Heart right ventricle (tissue), 16 donors: ENCODE data around the gene ITGA7. TPM values are rescaled to one million over a fixed set of nuclear protein-coding genes. Genes with fewer than 3 reads are reported as not detected.

ENCODE experiments used
- ATAC-seq, 8 donors: fragments of 200-7000 bp; cut with Tn5 transposase; one replicate each; pipeline ENCODE4 v1.9.1; 2020; ENCODE audit warnings: mild to moderate bottlenecking in 8 of 8, moderate library complexity in 8 of 8, moderate number of reproducible peaks in 1 of 8
- DNase-seq, 2 donors: peaks; one replicate each; pipeline ENCODE4 v3.0.0-alpha.2; 2020
- H3K27ac ChIP-seq, 10 donors: fragments of 200-600 bp; sonication (generic) in 2 of 10; one replicate each; pipeline versions ENCODE4 v1.5.0 to v1.8.0; 2020 to 2022; ENCODE audit warnings: mild to moderate bottlenecking in 3 of 10
- H3K27me3 ChIP-seq, 7 donors: fragments of 200-600 bp; one replicate each; pipeline ENCODE4 v1.8.0; 2021 to 2022; ENCODE audit warnings: mild to moderate bottlenecking in 2 of 7
- H3K36me3 ChIP-seq, 9 donors: fragments of 200-600 bp; sonication (generic) in 1 of 9; one replicate each; pipeline versions ENCODE4 v1.5.0 to v1.8.0; 2020 to 2022; ENCODE audit warnings: mild to moderate bottlenecking in 2 of 9
- H3K4me1 ChIP-seq, 9 donors: fragments of 200-600 bp; sonication (generic) in 1 of 9; one replicate each; pipeline versions ENCODE4 v1.5.0 to v1.8.0; 2020 to 2022; ENCODE audit warnings: mild to moderate bottlenecking in 4 of 9
- H3K4me3 ChIP-seq, 10 donors: fragments of 200-600 bp; sonication (generic) in 2 of 10; one replicate each; pipeline versions ENCODE4 v1.5.0 to v1.8.0; 2020 to 2022; ENCODE audit warnings: mild to moderate bottlenecking in 7 of 10, moderate library complexity in 2 of 10
- H3K9me3 ChIP-seq, 11 donors: fragments of 200-600 bp in 10 of 11; sonication (generic) in 2 of 11; one replicate each; pipeline versions ENCODE4 v1.5.0 to v1.8.0; 2013 to 2022; ENCODE audit warnings: mild to moderate bottlenecking in 2 of 11, control low read depth in 1 of 11, moderate library complexity in 1 of 11
- WGBS, 2 donors: extraction: QIAGEN DNeasy Blood & Tissue Kit; methylation state at CpG; one replicate each; pipeline ENCODE4 v1.1.7; 2013; ENCODE audit warnings: inconsistent platforms in 1 of 2; 5-methylcytosine and 5-hydroxymethylcytosine counted together
- intact Hi-C, 10 donors: fragments of 100-400 bp; cut with DNase I; formaldehyde crosslinking; loops; one replicate each; pipeline versions ENCODE4 v1.11.1 to v1.14.2; 2022
- polyA plus RNA-seq, 2 donors: library from polyadenylated mRNA; stranded (reverse); fragments of 200-250 nt; gene quantifications; one replicate each; pipeline ENCODE4 v1.2.3, GENCODE V29; 2013
- total RNA-seq, 10 donors: library from RNA; stranded (reverse); fragmentation: NEBNext Ultra II Directional in 3 of 10; extraction: Animal tissue kit (Norgen Biotek cat#: 25700) in 3 of 10; gene quantifications; one replicate each; pipeline versions ENCODE4 v1.2.1 to v1.2.4, GENCODE V29; 2021 to 2023
- TF ChIP-seq, protein P1 (sequence below), 9 donors: fragments of 200-600 bp; sonication (generic) in 2 of 9; IDR thresholded peaks; one replicate each; pipeline versions ENCODE4 v1.5.0 to v1.8.0; 2021 to 2022; ENCODE audit warnings: antibody characterized with exemption in 9 of 9, mild to moderate bottlenecking in 5 of 9, moderate library complexity in 1 of 9
- donor health status: Arrhythmogenic right ventricular cardiomyopathy.
- donor health status: ischemic (EF 13 %, LVEDD 7.1; RV severe dilation, severe dysfunction).
- donor health status: healthy with polysubstance abuse.
- donor health status: DM: no; HTN: yes; CAD: no.
- donor health status: DM: no; HTN: no; CAD: no.
- donor health status: ischemic (EF 25% LVEDD 6.9; RV normal size, moderate dysfunction).
- donor health status: ischemic (EF 25% LVEDD 5.7; RV mildly dilated, moderate dysfunction).
- donor health status: healthy.
- donor health status: DM: yes; HTN: yes; CAD: no.
- donor health status: Ischemic cardiomyopathy.
- donor health status: ischemic (EF 35%, LVEDD 5.7; RV mildly dilated, moderate dysfunction).
- donor health status: nonischemic (EF 11% LVEDD 7.7; RV severe dilation, severe dysfunction).
- donor health status: DM: yes; HTN: yes; CAD: no.
- donor health status: PGD.
- donor health status: ischemic (EF 29% LVEDD 5.4; RV normal size, mild dysfunction).
- donor health status: nonischemic (EF 23%, LVEDD 6.1; RV moderate dilation, normal function).

Gene ITGA7
- total and polyA plus RNA-seq, 12 donors, result 247 to 750 (median 502) TPM

DNA sequence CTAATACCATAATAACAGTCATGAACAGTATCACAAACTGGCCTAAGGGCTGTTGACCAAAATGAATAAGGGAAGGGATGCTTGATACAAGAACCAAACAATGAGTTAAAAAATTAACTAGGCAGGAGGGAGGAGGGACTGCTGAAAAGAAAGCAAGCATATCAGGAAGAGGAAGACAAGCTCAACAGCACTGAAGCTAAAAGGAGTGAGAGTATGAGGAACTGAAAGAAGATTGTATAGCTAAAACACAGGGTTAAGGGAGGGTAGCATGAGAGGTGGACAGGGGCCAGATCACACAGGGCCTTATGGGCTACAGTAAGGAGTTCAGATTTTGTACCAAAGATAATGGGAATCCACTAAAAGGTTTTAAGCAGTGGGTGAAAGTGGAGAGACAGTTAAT, 34.1 kb downstream of the ITGA7 start:
- H3K27ac ChIP-seq, result peak overlapping the region in 1 of 10 donors; percentile 59
- DNase-seq (no peak), ATAC-seq (peak in 2 of 8 donors; percentile 47 to 55)
- no peaks in the 10 kb centered on the region for H3K36me3 ChIP-seq
- no peaks in the 10 kb centered on the region for H3K9me3 ChIP-seq
- H3K4me1 ChIP-seq, result peaks cover 0 to 36% (median 0%) of the 10 kb centered on the region in 9 donors
- intact Hi-C loops, result no loop called here
- no peaks in the 10 kb centered on the region for H3K27me3 ChIP-seq
- TF ChIP-seq, protein P1, sequence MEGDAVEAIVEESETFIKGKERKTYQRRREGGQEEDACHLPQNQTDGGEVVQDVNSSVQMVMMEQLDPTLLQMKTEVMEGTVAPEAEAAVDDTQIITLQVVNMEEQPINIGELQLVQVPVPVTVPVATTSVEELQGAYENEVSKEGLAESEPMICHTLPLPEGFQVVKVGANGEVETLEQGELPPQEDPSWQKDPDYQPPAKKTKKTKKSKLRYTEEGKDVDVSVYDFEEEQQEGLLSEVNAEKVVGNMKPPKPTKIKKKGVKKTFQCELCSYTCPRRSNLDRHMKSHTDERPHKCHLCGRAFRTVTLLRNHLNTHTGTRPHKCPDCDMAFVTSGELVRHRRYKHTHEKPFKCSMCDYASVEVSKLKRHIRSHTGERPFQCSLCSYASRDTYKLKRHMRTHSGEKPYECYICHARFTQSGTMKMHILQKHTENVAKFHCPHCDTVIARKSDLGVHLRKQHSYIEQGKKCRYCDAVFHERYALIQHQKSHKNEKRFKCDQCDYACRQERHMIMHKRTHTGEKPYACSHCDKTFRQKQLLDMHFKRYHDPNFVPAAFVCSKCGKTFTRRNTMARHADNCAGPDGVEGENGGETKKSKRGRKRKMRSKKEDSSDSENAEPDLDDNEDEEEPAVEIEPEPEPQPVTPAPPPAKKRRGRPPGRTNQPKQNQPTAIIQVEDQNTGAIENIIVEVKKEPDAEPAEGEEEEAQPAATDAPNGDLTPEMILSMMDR (IDR thresholded peaks at IDR 0.05), result no peak
- no peak overlapping the region for H3K4me3 ChIP-seq

DNA sequence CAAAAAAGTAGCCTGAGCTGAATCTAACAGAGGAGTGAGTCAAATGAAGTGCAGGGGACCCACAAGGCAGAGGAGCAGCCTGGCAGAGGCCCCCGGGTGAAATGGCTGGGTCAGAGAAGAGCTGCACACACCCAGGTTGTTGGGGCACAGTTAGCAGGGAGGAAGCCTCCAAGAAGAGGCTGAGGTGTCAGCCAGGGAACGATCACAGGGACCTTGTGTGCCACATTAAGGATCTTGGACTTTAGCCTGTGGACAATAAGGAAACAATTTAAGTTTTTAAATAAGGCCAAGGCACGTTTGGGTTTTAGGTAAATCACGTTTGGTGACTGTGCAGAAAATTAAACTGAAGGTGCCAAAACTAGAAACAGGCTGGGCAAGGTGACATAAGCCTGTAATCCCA, 36.0 kb downstream of the ITGA7 start:
- Histone ChIP-seq H3K27me3 (no peaks in the 10 kb centered on the region), H3K36me3 (no peaks in the 10 kb centered on the region), H3K27ac (no peak overlapping the region), H3K9me3 (no peaks in the 10 kb centered on the region), H3K4me1 (peaks cover 0 to 30% (median 0%) of the 10 kb centered on the region in 9 donors), H3K4me3 (no peak overlapping the region)
- intact Hi-C loops, result no loop called here
- ATAC-seq, result no peak
- TF ChIP-seq, protein P1 (IDR thresholded peaks at IDR 0.05), result no peak
- WGBS, 2 donors, result 67 to 69% methylated on average over 4 of the region's 4 CpGs
- no peak for DNase-seq

DNA sequence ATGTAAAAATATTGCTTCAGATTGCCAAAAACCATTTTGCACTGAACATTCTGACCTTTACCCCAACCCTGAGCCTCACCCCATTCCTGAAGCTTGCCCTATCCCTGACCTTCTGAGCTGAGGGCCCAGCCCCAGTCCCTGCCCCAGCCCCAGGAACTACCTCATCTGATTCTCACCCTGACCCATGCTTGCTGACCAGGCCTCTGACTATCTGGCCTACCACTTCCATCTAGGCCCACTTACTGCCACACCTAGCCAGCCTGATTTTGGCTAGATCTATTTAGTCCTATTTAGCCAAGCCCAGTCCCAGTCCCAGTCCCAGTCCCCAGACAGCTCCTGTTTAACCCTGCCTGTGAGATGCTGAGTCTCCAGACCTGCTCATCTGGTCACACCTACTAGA, 37.4 kb downstream of the ITGA7 start:
- DNase-seq, result no peak
- Histone ChIP-seq H3K4me3 (no peak overlapping the region), H3K27me3 (no peaks in the 10 kb centered on the region), H3K4me1 (peaks cover 0 to 15% (median 0%) of the 10 kb centered on the region in 9 donors), H3K27ac (no peak overlapping the region), H3K36me3 (no peaks in the 10 kb centered on the region), H3K9me3 (no peaks in the 10 kb centered on the region)
- intact Hi-C loops, result no loop called here
- TF ChIP-seq, protein P1 (IDR thresholded peaks at IDR 0.05), result no peak
- ATAC-seq, result no peak

DNA sequence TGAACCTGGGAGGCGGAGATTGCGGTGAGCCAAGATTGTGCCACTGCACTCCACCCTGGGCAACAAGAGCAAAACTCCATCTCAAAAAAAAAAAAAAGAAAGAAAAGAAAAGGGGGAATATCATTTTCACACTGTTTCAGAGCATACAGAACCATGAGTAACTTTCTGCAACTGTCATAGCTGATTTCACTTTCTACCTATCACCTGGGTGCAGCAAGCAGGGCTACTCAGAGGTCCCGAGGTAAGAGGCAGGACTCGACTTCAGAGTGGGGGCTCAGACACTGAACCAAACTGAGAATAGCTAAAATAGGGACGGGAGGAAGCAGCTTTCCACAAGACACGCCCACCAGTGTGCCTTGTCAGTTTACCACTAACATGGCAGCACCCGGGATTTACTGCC, 41.2 kb downstream of the ITGA7 start:
- ATAC-seq (no peak), DNase-seq (no peak)
- Histone ChIP-seq H3K27me3 (no peaks in the 10 kb centered on the region), H3K9me3 (no peaks in the 10 kb centered on the region), H3K4me1 (no peaks in the 10 kb centered on the region), H3K36me3 (no peaks in the 10 kb centered on the region), H3K27ac (no peak overlapping the region), H3K4me3 (no peak overlapping the region)
- intact Hi-C loops, result no loop called here
- TF ChIP-seq, protein P1 (IDR thresholded peaks at IDR 0.05), result no peak
- WGBS, 2 donors, result 81 to 85% methylated on average over 7 of the region's 7 CpGs
